A549 (cell line): Measurements from ENCODE around the gene CNST. TPM values are rescaled to one million over a fixed set of nuclear protein-coding genes. Genes with fewer than 3 reads are reported as not detected.
A peak's percentile ranks its signal among the peaks of the same experiment; 100 is the strongest.
"Not testable (repeated sequence)": the region's sequence is repeated elsewhere in the genome, so short reads cannot be mapped to it uniquely, and the experiment has no call there.

ENCODE experiments used
- ATAC-seq, 2 experiments: fragments of 200-7000 bp in 1 of 2; fragments of >200 bp in 1 of 2; cut with Nextera tagmentation in 1 of 2; cut with Tn5 transposase in 1 of 2; 3 replicates each; pipeline versions ENCODE4 v1.8.0 to v1.9.1; 2018 to 2020; ENCODE audit warnings: mild to moderate bottlenecking in 1 of 2, moderate library complexity in 1 of 2
- CTCF ChIA-PET: fragments of 300-600 bp; sonication (Branson Sonifier 250); formaldehyde crosslinking; extraction: SDS; loops from one replicate; lab custom pipeline; 2021; ENCODE audit warnings: antibody characterized with exemption, inconsistent platforms; lab: Yijun Ruan, JAX
- POLR2A ChIA-PET: fragments of 350-600 bp; formaldehyde crosslinking; extraction: SDS; loops from one replicate; lab custom pipeline; 2021; ENCODE audit warnings: antibody characterized with exemption, inconsistent platforms; lab: Yijun Ruan, JAX
- DNase-seq, 2 experiments: peaks; one replicate each; pipeline versions ENCODE4 v3.0.0 to v3.0.0-alpha.2; 2011 to 2016; ENCODE audit warnings: low read depth in 1 of 2, low spot score in 1 of 2
- FAIRE-seq: peaks from 2 replicates; lab custom pipeline; 2011; peaks lifted over from hg19 to GRCh38; lab: Jason Lieb, UNC
- H3K27ac ChIP-seq, 2 experiments: fragments of >200 bp; sonication (Bioruptor Twin); formaldehyde crosslinking; 3 replicates each; pipeline ENCODE4 v1.5.1; 2016 to 2017
- H3K4me1 ChIP-seq: fragments of >200 bp; sonication (Bioruptor Twin); formaldehyde crosslinking; 3 replicates; pipeline ENCODE4 v1.6.1; 2016
- H3K4me2 ChIP-seq: fragments of >200 bp; sonication (Bioruptor Twin); formaldehyde crosslinking; 3 replicates; pipeline ENCODE4 v1.6.1; 2016
- H3K4me3 ChIP-seq: fragments of >200 bp; sonication (Bioruptor Twin); formaldehyde crosslinking; 3 replicates; pipeline ENCODE4 v1.5.1; 2016
- H3K9me3 ChIP-seq: fragments of >200 bp; sonication (Bioruptor Twin); formaldehyde crosslinking; 3 replicates; pipeline ENCODE4 v1.6.1; 2016
- MAFK ChIP-seq: fragments of 450-650 bp; IDR thresholded peaks from 2 replicates; pipeline ENCODE4 v1.6.1; 2014; ENCODE audit not compliant: partially characterized antibody
- WGBS: methylation state at CpG from one replicate; pipeline ENCODE4 v1.1.6; 2017; ENCODE audit errors: missing lambda C conversion rate; 5-methylcytosine and 5-hydroxymethylcytosine counted together
- polyA plus RNA-seq, 4 experiments: library from polyadenylated mRNA; depleted of rRNA in 3 of 4; stranded (reverse); fragments of >200 nt; fragmentation: RNase III in 1 of 4; extraction: RNeasy Plus Mini Kit Qiagen cat#74134 plus additional on column Dnase treatment in 1 of 4; gene quantifications; 2 replicates in 3 of 4; 3 replicates in 1 of 4; pipeline ENCODE4 v1.2.3, GENCODE V29; 2011 to 2017
- small RNA-seq, 6 experiments: library from RNA; depleted of rRNA; stranded (forward); fragments of <200 nt; gene quantifications; one replicate each; pipeline ENCODE3, GENCODE V24; 2012

Gene CNST
- polyA plus RNA-seq, 2 of the 4 experiments (the other 2 are of a cell fraction), result 7.9 to 23.0 TPM

DNA sequence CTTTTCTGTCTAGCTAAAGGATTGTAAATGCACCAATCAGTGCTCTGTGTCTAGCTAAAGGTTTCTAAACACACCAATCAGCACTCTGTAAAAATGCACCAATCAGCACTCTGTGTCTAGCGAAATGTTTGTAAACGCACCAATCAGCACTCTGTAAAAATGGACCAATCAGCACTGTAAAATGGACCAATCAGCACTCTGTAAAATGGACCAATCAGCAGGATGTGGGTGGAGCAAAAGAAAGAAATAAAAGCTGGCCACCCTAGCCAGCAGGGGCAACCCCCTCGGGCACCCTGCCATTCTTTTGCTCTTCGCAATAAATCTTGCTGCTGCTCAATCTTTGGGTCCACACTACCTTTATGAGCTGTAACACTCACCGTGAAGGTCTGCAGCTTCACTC lies 146.2 kb downstream of the CNST start:
- ATAC-seq, DNase-seq, H3K4me2 ChIP-seq, H3K4me1 ChIP-seq, H3K27ac ChIP-seq, H3K9me3 ChIP-seq, POLR2A ChIA-PET, FAIRE-seq, H3K4me3 ChIP-seq: not testable (repeated sequence)
- TF ChIP-seq MAFK, result peak; percentile 46
- WGBS, result 53% methylated on average over 5 of the region's 5 CpGs
- CTCF ChIA-PET, result interaction anchor here (1.1 to 1.5 kb wide), 2 partner anchors 12 to 16 kb away, joined by 3 to 4 read pairs; partner anchors contain the start of gene SCCPDH

Small RNA genes lying within 50 kb of the gene (small RNA-seq; reads per million reads assigned to genes)
- gene AL356583.2 (0 reads per million in 6 experiments), gene AL591623.2 (0 reads per million in 6 experiments)

Other genes with a start within 250 kb of the CNST start
- gene SMYD3, start 59.2 kb upstream of the CNST start, polyA plus RNA-seq (2011; rRNA removed), result 31.3 and 35.2 TPM in 2 replicates
- 16.7 to 18.7 TPM (median 18.2 TPM) in 3 replicates for gene SMYD3, start 59.2 kb upstream of the CNST start, polyA plus RNA-seq (2017; fragmentation: RNase III; extraction: RNeasy Plus Mini Kit Qiagen cat#74134 plus additional on column Dnase treatment)
- gene TFB2M, start 195 bp upstream of the CNST start, polyA plus RNA-seq (2011; rRNA removed), result 36.7 and 59.9 TPM in 2 replicates
- 27.7 to 30.6 TPM (median 28.7 TPM) in 3 replicates for gene TFB2M, start 195 bp upstream of the CNST start, polyA plus RNA-seq (2017; fragmentation: RNase III; extraction: RNeasy Plus Mini Kit Qiagen cat#74134 plus additional on column Dnase treatment)
- 45.2 and 59.8 TPM in 2 replicates for gene SCCPDH, start 158.0 kb downstream of the CNST start, polyA plus RNA-seq (2011; rRNA removed)
- gene SCCPDH, start 158.0 kb downstream of the CNST start, polyA plus RNA-seq (2017; fragmentation: RNase III; extraction: RNeasy Plus Mini Kit Qiagen cat#74134 plus additional on column Dnase treatment), result 49.3 to 50.0 TPM (median 49.3 TPM) in 3 replicates